ENCODE measurements around the gene NDUFAF5.
A peak's percentile ranks its signal among the peaks of the same experiment; 100 is the strongest.

Gene NDUFAF5

DNA sequence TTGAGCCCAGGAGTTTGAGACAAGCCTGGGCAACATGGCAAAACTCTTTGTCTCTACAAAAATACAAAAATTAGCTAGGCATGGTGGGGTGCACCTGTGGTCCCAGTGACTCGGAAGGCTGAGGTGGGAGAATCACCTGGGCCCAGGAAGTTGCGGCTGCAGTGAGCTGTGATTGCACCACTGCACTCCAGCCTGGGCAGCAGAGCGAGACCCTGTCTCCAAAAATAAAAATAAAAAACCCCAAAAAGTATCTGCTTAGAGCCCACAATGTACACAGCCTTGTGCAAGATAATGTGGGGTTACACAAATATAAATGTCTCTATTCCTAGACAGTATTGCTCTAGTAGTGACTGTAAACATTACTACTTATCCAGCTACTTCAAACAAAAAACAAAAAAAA, 6.0 kb upstream of the NDUFAF5 start:
- no peak for DNase-seq

DNA sequence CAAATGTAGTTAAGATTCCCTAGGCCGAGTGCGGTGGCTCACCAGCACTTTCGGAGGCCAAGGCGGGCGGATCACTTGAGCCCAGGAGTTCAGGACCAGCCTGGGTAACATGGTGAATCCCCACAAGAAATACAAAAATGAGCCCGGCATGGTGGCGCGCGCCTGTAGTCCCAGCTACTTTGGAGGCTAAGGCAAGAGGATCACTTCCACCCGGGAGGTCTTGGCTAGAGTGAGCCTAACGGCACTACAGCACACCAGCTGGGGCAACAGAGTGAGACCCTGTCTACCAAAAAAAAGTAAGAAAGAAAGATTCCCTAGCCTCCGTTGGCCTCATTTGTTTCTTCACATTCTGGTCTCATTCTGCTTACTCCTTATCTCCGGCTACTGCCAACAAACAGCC, 1.3 kb upstream of the NDUFAF5 start:
- DNase-seq = no peak

DNA sequence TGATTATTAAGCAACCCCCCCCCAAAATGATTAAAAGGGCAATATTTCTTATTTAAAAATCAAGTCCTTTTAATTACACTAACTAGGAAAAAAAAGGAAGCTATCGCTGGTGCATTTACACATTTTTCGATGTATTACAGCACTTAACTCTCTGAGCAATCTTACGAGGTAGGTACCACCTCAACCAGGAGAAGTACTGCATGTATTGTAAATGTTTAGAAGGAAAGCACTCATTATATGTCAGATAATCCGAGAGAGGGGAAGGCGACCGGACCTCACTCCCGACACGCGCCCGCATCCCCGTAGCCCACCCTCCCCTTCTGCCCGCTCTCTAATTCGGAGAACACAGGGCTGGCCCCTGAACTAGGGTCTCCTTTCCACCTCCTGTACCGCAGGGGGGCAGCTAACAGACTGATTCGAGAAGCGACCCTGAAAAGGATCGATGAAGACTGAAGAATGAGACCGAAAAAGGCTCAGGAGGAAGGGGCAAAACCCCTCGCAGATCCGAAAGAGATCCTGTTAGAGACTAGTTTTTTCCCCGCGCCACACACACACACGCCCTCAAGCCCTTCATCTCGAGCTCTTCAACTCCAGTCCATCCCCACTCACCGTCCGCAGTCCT, 446 bp upstream of the NDUFAF5 start:
- DNase-seq = no peak

DNA sequence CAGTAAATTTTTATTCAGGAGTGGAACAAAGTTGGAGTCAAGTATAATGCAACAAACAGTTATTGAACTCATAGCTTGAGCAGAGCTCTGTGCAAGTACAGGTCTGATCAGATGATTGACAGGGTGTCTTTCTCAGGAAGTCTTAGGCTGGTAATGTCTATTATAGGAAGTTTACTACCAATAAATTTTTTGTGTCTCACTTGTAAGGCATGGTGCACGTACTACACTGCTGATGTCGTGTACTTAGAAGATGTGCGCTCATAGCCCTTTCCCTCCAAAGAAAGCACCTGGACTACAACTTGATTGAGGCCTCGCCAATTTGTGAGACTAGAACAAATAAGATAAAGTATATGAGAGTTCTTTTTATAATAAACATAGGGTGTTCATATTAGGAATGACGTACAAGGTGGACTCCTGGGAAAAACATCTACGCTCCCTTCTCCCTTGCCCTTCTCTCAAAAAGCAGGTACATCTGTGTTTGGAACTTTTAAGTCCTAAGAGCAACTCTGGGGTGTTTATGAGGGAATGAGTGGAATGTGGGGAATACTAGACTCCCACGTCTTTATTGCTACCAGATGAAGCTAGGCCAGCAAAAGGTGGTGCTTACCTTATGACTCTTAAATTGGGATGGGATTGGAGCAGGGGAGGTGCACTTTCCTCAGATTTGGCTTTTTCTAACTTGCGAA, 1.5 kb downstream of the NDUFAF5 start:
- peak; percentile 4 for DNase-seq

DNA sequence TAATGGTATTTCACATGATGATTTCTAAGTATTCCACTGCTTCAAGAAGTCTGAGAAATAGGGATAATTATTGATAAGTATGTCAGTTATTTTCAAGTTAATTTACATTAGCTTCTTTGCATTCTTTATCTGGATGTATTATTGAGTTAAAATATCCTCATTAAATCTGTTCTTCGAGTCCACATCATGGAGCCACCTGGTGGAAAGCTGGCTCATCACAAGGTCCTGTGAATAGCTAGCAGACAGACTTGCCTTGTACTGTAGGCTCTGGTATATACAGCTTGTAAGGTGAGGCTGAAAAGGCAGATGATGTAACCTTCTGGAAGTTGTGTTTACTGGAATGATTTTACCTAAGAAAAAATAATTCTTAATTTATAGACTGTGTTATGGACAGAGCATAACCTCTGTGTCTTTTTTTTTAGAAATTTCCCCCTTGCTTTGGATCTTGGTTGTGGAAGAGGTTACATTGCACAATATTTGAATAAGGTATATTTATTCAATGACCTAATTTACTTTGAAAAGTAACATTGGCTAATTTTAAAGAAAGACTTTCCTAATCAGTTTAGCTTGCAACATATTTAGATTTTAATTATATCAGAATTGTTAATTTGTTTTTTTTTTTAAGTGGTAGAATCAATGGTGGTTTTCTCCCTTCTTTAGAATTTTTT, 3.5 kb downstream of the NDUFAF5 start:
- DNase-seq = peak; percentile 53

DNA sequence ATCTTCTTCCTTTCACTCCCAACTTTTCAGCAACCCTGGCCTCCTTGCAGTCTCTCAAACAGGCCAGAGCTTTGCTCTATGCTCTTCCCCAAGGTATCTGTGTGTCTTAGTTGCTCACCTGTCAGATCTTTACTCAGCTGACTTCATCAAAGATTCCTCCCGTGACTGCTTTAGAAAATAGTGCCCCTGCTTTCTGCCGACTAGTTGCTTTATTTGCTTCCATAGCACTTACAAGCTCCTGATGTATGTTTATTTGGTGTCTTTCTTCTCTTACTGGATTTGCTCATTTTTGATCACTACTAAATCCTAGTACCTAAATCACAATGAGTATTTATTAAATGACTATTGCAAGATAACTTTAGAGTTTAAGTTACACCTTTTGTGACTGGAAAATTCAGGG, 5.9 kb downstream of the NDUFAF5 start:
- DNase-seq = no peak

DNA sequence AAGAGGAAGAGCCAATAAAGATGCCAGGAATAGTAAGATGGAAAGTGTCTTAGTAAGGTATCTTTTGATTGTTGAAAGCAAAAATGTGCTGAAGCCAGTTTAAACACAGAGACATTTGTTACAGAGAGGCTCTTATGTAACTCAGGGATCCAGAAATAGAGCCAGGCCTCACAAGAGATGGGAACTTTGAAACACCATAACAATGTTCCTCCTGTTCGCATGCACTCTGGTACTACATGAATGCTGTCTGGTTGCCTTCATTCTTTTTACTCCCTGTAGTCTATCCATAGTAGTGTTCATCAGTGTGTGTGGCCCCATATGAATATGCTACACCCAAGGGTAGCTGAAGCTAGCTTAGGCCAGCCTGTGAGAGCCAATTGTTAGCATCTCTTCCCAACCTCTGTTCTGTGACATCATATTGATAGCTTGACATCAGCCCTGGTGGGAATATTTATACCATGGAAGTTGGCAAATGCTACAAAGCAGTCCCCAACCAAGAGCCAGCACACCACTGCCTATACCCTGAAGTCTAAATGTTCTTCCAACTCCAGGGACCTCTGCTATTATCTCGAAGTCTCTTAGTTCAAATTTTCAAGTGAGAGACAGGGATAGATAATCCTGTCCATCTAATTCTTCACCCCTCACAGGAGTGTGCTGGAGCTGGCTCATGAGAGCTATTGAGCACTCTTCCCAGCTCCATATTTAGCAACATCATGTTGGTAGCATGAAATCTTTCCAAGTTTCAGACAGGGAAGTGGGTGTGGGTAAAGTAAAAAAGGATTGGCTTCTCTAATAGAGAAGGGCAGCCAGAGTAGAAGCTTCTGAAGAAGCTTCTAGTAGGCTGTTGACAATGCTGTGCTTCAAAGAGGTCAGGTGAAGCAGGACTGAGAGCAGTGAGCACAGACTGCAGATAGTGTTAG, 7.0 kb downstream of the NDUFAF5 start:
- DNase-seq = no peak

DNA sequence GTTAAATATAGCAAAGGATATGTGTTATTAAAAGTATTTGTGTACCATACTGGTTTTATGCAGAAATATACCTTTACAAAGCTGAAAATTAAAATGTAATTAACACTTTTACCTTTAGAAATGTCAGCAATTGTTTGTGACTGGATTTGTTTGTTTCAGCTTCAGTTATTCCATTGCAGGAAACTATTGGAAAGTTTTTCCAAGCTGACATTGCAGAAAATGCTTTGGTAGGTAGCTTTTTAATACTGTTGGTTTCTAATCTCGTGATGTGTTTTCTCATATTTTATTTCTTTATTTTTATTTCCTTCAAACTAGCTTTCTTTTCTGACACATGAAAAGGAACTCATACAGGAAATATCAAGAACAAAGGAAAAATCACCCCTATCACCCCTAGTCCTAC, 8.2 kb downstream of the NDUFAF5 start:
- no peak for DNase-seq

DNA sequence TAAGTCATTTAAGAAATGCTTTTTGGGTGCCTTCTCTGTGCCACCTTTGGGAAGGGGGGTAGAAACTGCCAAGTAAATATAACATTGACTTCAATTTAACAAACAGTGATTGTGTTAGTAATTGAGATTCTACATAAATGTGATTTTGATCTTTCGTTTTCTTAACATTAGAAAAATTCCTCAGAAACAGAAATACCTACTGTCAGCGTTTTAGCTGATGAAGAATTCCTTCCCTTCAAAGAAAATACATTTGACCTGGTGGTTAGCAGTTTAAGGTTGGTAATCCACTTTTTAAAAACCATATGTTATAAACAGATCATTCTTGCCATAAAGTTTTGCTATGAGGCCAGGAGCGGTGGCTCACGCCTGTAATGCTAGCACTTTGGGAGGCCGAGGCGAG, 9.8 kb downstream of the NDUFAF5 start:
- no peak for DNase-seq

DNA sequence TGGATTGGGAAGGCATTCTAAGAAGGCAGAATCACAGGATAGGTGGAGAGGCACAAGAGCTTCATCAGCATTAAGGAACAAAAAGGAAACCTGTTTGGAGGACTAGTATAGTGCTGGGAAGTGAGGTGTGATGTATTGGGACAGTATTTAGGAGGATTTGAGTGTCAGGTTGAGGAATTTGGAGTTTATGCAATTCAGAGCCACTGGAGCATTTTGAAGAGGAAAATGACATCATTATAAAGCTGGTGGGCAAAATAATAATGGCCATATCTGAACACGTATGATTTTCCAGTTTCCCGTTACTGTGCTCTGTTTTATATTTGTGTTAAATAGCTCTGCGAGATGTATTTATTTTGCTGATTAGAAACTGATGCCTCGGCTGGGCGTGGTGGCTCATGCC, 14.2 kb downstream of the NDUFAF5 start:
- DNase-seq = no peak

DNA sequence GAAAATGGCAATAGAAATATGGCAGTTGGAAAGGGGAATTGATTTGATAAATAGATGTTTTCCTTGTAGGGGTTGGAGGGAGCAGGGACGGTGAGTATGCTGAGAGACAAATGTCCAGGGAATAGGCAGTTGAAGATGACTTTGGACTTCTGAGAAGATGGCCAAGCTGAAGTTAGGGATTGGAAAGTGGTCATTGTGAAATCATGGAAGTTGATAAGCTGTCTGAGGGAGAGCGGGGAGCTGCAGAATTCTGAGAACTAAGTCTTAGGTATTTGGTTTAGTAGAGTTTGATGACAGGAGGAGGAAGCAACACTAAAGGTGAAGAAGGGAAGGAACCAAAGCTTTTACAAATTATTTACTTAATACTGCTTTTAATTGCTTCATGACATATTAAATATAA, 15.1 kb downstream of the NDUFAF5 start:
- no peak for DNase-seq

DNA sequence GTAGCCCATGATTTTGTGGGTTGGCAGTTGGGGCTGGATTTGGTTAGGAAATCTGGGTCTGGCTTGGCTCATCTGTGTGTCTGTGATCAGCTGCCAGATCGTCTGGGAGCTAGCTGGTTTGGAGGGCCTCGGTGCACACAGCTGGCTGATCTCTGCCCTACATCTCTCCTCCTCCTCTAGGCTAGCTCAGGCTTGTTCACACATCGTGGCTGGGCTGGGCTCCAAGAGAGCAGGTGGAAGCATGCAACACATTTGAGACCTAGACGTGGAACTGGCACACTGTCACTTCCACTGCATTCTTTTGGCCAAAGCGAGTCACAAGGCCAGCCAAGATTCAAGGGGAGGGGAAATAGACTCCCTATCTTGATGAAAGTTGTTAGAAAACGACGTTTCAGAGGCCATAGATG, 15.9 kb downstream of the NDUFAF5 start:
- no peak for DNase-seq

DNA sequence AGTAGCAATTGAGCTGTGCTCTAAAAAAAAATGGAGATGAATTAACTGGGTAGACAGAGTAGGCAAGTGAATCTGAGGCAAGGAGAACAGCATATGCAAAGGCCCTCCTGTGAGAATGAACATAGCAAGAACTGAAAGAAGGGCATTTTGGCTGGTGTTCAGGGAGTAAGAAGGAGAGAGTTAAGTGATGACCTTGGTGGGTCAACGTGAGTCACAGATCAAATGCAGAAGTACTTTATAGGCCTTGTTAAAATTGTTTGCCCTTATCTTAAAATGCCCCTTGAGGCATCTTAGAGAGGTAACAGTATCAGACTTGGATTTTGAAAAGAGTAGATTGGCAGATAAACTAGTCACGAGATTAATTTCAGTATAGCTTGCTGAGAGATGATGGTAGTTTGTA, 24.5 kb downstream of the NDUFAF5 start:
- DNase-seq = no peak

DNA sequence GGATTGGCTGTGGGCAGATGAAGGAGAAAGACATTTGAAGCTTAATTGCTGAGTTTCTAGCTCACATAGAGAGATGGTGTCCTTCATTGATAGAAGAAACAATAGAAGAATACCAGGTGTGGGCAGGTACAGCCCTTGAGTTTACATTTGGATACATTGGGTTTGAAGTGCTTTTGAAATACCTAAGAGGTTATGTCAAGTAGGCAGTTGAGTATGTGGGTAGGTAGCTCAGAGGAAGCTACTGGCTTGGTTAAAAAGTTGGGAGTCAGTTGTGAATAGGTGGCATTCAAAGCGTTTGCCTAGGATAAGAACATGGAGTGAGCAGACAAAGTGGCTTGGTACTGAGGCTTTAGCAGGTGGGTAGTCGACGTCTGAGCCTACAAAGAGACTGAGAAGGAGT, 25.0 kb downstream of the NDUFAF5 start:
- DNase-seq = no peak

DNA sequence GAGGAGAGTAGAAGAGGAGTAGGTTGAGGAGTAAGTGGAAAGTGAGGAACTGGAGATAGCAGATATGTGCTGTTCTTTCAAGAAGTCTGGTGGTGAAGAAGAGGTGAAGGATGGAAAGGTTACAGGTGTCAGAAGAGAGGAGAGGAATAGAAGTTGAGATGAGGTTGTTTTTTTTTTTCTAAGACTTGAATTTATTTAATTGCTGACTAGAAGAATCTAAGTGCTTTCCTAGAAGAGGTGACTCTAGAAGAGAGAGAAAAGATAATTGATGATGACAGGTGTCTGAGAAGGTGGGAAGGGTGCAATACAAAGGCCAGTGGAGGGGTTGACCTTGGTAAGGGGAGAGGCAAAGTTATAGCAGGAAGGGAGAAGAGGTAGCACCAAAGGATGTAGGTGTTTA, 25.6 kb downstream of the NDUFAF5 start:
- DNase-seq = no peak

DNA sequence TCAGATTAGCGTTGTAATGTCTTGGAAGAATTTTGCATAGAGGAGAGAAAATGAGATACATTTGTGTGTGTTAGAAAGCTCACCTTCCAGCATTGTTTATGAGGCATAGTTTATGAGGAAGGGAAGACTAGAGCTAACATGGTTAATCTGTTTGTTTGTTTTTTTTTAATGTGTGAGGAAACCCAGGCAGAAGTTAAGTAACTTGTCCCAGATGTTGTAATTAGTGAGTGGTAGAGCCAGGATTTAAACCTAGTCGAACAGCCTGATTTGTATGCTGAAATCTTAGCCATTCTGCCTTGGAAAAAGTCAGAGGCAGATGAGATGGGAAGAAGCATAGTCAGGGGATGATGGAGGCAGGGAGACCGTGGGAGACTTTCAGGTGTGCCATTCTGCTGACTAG, 29.1 kb downstream of the NDUFAF5 start:
- no peak for DNase-seq

DNA sequence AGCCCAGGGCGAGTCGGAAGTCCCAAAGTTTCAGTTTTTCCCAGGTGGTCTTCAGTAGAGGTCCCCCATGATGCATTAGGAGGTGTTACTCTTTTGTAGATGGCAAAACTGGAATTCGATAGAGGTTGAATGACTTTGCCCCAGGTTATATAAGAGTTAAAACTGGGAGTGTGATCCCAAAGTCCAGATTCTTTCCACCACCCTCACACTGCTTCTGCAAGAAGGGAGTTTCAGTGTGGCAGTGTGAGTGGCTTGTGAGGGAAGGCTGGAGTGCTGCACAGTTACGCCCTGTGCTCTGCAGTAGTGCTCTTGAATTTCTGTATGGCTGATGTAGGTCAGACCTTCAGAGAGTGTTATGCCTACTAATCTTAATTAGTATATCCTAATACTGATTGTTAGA, 29.8 kb downstream of the NDUFAF5 start:
- DNase-seq = no peak

DNA sequence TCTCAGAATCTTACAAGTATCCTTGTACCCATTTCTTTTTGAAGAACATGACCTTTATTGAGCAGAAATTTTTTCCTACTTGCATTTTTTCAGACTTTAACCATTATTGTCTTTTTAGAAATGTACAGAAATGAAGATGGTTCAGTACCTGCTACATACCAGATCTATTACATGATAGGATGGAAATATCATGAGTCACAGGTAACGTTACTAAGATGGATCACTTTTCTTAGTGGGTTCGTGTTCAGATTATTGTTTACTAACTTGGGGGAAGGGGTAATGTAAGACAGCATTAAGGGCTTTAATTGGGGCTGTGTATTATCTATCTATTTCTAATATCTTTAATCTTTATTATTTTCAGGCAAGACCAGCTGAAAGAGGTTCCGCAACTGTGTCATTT, 31.9 kb downstream of the NDUFAF5 start:
- DNase-seq = no peak

DNA sequence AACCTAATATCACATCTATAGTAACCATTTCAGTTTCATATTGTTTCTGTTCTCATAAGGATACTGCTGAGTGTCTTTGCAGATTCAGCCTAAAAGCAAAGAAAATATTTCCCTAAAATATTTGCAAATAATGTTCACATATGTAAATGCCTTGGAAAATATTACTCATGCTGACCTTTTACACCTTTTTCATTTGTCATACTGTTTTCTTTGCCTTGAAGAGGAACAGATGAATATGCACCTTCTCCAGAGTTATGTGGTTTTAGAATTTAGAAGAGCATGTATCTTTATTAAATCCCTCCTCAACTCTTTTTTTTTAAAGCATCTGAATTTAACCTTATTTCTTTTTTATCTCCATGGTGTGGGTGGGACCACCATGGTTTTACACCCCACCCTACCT, 32.5 kb downstream of the NDUFAF5 start:
- DNase-seq = no peak

DNA sequence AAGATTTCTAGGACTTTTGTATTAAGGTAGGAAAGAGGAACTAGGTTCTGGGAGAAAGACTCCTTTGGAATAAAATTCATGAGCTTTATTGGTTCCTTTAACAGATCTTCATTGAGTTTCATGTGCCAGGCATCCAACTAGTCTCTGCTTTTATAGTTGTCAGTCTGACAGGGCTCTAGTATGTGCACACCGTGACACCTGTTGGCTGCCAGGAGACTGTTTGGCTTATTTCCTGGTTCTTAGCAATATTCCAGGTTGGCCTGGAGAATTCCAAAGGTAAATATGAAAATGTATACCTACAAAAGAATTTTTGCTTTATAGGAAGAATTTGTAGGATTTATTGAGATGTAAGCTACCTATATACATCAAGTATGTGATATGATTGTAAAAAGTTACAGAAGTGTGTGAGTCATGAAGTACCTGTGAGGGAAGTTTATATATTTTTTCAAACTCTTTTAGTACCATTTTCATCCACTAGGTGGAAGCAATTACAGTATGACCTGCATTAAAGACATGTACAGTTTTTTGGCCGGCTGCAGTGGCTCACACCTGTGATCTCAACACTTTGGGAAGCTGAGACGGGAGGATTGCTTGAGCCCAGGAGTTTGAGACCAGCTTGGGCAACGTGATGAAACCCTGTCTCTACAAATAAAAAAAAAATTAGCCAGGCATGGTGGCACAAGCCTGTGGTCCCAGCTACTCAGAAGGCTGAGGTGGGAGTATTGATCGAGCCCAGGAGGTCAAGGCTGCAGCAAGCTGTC, 35.2 kb downstream of the NDUFAF5 start:
- DNase-seq = peak; percentile 59

DNA sequence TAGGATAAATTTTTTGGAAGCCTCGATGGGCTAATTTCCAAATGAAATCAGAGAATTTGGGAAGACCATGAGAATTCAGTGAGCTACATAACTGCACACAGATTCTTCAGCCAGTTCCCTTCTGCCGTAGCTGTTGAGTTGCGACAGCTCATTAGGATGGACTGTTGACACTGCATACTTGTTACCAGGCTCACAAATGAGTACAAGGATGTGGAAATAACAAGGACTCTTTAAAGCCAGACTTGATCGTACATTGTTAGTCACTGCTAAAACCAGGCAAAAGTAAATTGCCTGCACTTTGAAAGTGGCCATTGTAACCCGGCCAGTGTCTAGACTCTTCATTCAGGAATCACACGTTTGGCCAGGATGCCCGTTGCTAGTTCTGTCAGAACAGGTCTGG, 37.0 kb downstream of the NDUFAF5 start:
- no peak for DNase-seq

DNA sequence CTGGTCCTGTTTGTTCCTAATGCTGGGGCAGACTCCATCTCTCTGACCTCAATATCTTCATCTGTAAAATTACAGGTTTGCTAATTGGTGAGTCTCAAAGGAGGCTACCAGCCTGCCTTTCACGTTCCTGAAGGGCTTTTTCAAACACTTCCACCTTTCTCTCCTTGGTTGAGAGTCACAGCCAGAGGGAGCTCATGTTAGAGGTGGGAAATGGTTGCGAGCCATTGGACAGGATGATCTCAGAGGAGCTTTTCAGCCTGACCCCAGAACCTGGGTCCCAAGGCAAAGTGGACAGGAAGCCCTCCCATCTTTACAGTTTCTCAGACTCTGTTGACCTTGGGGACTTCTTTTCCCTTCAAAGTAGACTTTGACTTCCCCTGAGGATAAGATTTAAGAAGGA, 37.6 kb downstream of the NDUFAF5 start:
- DNase-seq = no peak

DNA sequence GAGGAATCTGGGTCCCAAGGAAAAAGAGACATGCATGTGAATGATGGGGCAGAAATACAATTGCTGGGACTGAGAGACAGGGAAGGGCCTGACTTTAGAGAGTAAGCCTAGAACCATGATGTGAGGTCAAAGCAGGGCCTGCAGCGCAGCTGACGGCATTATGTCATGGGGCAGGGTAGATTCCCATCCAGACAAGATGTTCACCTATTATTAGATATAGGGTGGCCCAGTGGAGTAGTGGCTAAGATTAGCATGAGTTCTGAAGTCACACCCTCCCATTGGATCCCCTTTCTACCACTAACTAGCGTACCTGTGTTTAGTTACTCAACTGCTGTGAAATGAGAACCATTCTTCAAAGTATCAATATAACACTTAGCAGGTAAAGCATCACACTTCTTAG, 39.6 kb downstream of the NDUFAF5 start:
- no peak for DNase-seq

Measured in activated CD4-positive, alpha-beta T cell treated with anti-CD3 and anti-CD28 coated beads, Interleukin-2, Interleukin-6, amounts not matched to agents 100 ng/mL and 50 ng/mL, durations not matched to agents 16 hours and 8 hours (primary cell).